Measurements from ENCODE around the gene RNASE8.
A peak's percentile ranks its signal among the peaks of the same experiment; 100 is the strongest.

The RNASE8 gene

GRCh38 chr14:21086908-21087293 lies 29.3 kb downstream of the RNASE8 start:
- Histone ChIP-seq H3K27me3 (no peaks in the 10 kb centered on the region), H3K36me3 (peaks cover 47% of the 10 kb centered on the region), H3K4me1 (ENCODE audit: control insufficient read depth in 1 of 2, insufficient read depth in 1 of 2, low read depth in 1 of 2, low read length in 1 of 2) (peaks cover 50 to 58% of the 10 kb centered on the region in 2 experiments), H3K27ac (peak overlapping the region; percentile 97), H3K4me3 (ENCODE audit: low read depth in 1 of 2, low read length in 1 of 2) (peak overlapping the region; percentile 60 to 71), H3K9me3 (no peaks in the 10 kb centered on the region)
- TF ChIP-seq CTCF (IDR thresholded peaks at IDR 0.05): no peak

GRCh38 chr14:21087294-21088091 lies 29.9 kb downstream of the RNASE8 start:
- H3K9me3 ChIP-seq: no peaks in the 10 kb centered on the region
- peaks cover 47% of the 10 kb centered on the region for H3K36me3 ChIP-seq
- no peaks in the 10 kb centered on the region for H3K27me3 ChIP-seq
- H3K4me1 ChIP-seq (ENCODE audit: control insufficient read depth in 1 of 2, insufficient read depth in 1 of 2, low read depth in 1 of 2, low read length in 1 of 2): peaks cover 50 to 62% of the 10 kb centered on the region in 2 experiments
- no peak for TF ChIP-seq CTCF (IDR thresholded peaks at IDR 0.05)
- H3K4me3 ChIP-seq (ENCODE audit: low read depth in 1 of 2, low read length in 1 of 2): peak overlapping the region; percentile 60 to 71
- H3K27ac ChIP-seq: peak overlapping the region; percentile 97

- no peak for TF ChIP-seq CTCF (IDR thresholded peaks at IDR 0.05)
- Histone ChIP-seq H3K4me3 (ENCODE audit: low read depth in 1 of 2, low read length in 1 of 2) (peak overlapping the region in 1 of 2 experiments; percentile 71), H3K4me1 (ENCODE audit: control insufficient read depth in 1 of 2, insufficient read depth in 1 of 2, low read depth in 1 of 2, low read length in 1 of 2) (peaks cover 50 to 65% of the 10 kb centered on the region in 2 experiments), H3K27me3 (peaks cover under 1% of the 10 kb centered on the region), H3K9me3 (no peaks in the 10 kb centered on the region), H3K36me3 (peaks cover 40% of the 10 kb centered on the region), H3K27ac (peak overlapping the region; percentile 97)
Observed at GRCh38 chr14:21088687-21089086, 31.1 kb downstream of the RNASE8 start.

GRCh38 chr14:21089271-21089670 lies 31.6 kb downstream of the RNASE8 start:
- Histone ChIP-seq H3K27ac (peak overlapping the region; percentile 97), H3K36me3 (peaks cover 40% of the 10 kb centered on the region)

GRCh38 chr14:21089877-21090193 lies 32.2 kb downstream of the RNASE8 start:
- Histone ChIP-seq H3K27ac (peak overlapping the region; percentile 97), H3K36me3 (peaks cover 40% of the 10 kb centered on the region), H3K27me3 (peaks cover 7% of the 10 kb centered on the region), H3K4me3 (ENCODE audit: low read depth in 1 of 2, low read length in 1 of 2) (no peak overlapping the region), H3K4me1 (ENCODE audit: control insufficient read depth in 1 of 2, insufficient read depth in 1 of 2, low read depth in 1 of 2, low read length in 1 of 2) (peaks cover 40 to 54% of the 10 kb centered on the region in 2 experiments), H3K9me3 (no peaks in the 10 kb centered on the region)
- TF ChIP-seq CTCF (IDR thresholded peaks at IDR 0.05): no peak

More at GRCh38 chr14:21089271-21089670, 31.6 kb downstream of the RNASE8 start:
- TF ChIP-seq CTCF (IDR thresholded peaks at IDR 0.05): no peak
- H3K4me3 ChIP-seq (ENCODE audit: low read depth in 1 of 2, low read length in 1 of 2): no peak overlapping the region
- peaks cover 45 to 59% of the 10 kb centered on the region in 2 experiments for H3K4me1 ChIP-seq (ENCODE audit: control insufficient read depth in 1 of 2, insufficient read depth in 1 of 2, low read depth in 1 of 2, low read length in 1 of 2)
- H3K9me3 ChIP-seq: no peaks in the 10 kb centered on the region
- H3K27me3 ChIP-seq: peaks cover 6% of the 10 kb centered on the region

Measured in neutrophil (primary cell).